GM06990 (cell line): ENCODE results near the gene CEP112.

Source experiments
- DNase-seq: peaks from one replicate; pipeline ENCODE4 v3.0.0-alpha.2; 2011; ENCODE audit not compliant: insufficient read length; ENCODE audit errors: extremely low read depth
- H3K27me3 ChIP-seq: replicated peaks from 2 replicates; pipeline ENCODE4 v1.6.0; 2011; ENCODE audit warnings: low read length; ENCODE audit not compliant: control insufficient read depth, insufficient read depth
- H3K36me3 ChIP-seq: 2 replicates; pipeline ENCODE4 v1.5.1; 2011; ENCODE audit warnings: low read length; ENCODE audit not compliant: control insufficient read depth, insufficient read depth
- H3K4me3 ChIP-seq: replicated peaks from 2 replicates; pipeline ENCODE4 v1.5.1; 2011; ENCODE audit warnings: low read depth, mild to moderate bottlenecking, control low read depth, low read length
- TF ChIP-seq, protein P1 (sequence below): IDR thresholded peaks from 2 replicates; pipeline ENCODE4 v1.5.1; 2011; ENCODE audit warnings: low read length, control low read depth, mild to moderate bottlenecking, inconsistent platforms; ENCODE audit not compliant: insufficient read depth, poor library complexity, severe bottlenecking

The CEP112 gene

DNA sequence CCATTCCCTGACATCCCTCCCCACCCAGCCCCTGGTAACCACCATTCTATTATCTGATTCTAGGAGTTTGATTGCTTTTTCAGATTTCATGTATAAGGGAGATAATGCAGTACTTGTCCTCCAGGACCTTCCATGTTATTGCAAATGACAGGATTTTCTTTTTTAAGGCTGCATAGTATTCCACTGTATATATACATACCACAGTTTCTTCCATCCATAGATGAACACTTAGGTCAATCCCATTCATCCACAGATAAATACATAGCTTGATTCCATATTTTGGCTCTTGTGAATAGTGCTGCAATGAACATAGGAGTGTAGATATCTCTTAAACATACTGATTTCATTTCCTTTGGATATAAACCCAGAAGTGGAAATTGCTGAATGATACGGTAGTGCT, 183.3 kb downstream of the CEP112 start:
- H3K4me3 ChIP-seq: no peak overlapping the region
- no peaks in the 10 kb centered on the region for H3K36me3 ChIP-seq
- no peaks in the 10 kb centered on the region; the same call in 1 of the 2 replicates for H3K27me3 ChIP-seq

DNA sequence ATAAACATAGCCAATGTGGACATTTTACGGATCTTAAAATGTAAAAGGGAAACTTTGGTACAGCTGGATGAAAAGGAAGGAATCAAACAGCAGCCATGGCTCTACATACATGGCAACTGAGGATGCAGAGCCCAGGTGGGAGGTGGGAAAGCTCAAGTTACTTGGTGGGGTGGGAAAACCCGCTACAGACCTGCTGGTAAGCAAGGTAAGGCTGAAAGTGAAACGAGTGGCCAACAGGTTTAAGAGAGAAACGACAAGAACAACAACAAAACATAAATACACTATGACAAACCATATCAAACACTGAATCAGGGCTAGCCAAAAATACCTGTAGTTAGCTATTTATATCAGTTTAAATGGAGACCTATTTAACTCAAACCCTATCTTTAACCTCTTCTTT, 185.3 kb downstream of the CEP112 start:
- H3K27me3 ChIP-seq: no peaks in the 10 kb centered on the region
- TF ChIP-seq, protein P1, sequence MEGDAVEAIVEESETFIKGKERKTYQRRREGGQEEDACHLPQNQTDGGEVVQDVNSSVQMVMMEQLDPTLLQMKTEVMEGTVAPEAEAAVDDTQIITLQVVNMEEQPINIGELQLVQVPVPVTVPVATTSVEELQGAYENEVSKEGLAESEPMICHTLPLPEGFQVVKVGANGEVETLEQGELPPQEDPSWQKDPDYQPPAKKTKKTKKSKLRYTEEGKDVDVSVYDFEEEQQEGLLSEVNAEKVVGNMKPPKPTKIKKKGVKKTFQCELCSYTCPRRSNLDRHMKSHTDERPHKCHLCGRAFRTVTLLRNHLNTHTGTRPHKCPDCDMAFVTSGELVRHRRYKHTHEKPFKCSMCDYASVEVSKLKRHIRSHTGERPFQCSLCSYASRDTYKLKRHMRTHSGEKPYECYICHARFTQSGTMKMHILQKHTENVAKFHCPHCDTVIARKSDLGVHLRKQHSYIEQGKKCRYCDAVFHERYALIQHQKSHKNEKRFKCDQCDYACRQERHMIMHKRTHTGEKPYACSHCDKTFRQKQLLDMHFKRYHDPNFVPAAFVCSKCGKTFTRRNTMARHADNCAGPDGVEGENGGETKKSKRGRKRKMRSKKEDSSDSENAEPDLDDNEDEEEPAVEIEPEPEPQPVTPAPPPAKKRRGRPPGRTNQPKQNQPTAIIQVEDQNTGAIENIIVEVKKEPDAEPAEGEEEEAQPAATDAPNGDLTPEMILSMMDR: no peak
- H3K36me3 ChIP-seq: no peaks in the 10 kb centered on the region
- H3K4me3 ChIP-seq: no peak overlapping the region
- no peak for DNase-seq

More for the DNA sequence above, 183.3 kb downstream of the CEP112 start:
- TF ChIP-seq, protein P1: no peak
- no peak for DNase-seq

DNA sequence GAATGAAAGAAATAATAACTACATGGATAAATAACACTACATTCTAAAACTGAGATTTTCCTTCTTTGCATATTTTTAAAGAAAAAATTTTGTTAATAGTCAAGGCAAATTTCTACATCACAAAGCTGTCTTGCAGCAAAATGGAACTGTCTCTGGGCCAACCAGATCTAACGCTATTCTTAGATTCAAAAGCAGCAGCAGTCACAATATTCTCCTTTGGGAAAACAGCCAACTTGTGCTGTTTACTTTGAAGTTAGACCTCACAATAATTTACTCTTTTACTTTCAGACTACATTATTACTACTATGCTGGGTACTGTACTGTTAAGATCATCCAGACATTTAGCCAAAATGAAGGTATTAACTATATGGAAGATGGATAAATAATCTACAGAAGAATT, 189.1 kb downstream of the CEP112 start:
- Histone ChIP-seq H3K36me3 (no peaks in the 10 kb centered on the region), H3K4me3 (no peak overlapping the region), H3K27me3 (no peaks in the 10 kb centered on the region)
- no peak for DNase-seq
- TF ChIP-seq, protein P1: no peak

DNA sequence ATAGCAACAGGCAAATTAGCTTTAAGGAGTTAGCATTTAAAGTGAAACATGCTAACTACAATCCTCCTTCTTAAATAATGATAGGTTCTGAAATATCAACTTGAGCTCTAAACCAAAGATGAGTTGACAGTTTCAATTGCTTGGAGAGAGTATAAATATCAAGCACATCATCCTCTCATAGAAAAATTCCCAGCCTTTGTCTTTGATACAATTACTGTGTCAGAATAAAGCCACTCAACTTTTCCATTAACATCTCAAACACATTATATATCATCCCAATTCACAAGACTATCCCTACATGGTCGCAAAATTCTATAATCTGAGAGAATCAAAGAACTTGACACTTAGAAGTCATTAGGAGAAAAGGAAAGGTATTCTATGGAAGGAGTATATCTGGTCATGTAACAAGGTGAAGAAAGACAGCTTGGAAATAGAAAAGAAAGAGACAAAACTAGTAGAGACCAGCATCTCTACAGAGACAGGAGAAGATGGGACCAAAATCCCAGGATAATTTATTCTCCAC, 189.8 kb downstream of the CEP112 start:
- H3K36me3 ChIP-seq: no peaks in the 10 kb centered on the region
- TF ChIP-seq, protein P1: no peak
- H3K4me3 ChIP-seq: no peak overlapping the region
- no peaks in the 10 kb centered on the region for H3K27me3 ChIP-seq
- DNase-seq: no peak

DNA sequence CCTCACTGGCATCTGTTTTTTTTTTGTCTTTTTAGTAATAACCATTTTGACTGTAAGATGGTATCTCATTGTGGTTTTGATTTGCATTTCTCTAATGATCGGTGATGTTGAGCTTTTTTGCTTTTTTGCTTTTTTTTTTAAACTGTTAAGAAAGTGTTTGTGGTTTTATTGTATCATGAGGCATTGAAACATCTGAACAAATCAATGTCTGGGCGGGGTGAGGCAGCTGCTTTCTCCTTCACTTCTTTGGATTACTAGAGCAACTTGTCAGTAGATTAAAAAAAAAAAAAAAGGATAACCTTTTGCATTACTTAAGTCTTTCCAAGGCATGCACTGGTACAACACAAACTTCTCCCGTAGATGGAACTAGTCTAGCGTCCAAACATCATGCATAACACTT, 191.7 kb downstream of the CEP112 start:
- no peaks in the 10 kb centered on the region for H3K36me3 ChIP-seq
- TF ChIP-seq, protein P1: no peak
- H3K27me3 ChIP-seq: no peaks in the 10 kb centered on the region
- no peak overlapping the region for H3K4me3 ChIP-seq
- no peak for DNase-seq

DNA sequence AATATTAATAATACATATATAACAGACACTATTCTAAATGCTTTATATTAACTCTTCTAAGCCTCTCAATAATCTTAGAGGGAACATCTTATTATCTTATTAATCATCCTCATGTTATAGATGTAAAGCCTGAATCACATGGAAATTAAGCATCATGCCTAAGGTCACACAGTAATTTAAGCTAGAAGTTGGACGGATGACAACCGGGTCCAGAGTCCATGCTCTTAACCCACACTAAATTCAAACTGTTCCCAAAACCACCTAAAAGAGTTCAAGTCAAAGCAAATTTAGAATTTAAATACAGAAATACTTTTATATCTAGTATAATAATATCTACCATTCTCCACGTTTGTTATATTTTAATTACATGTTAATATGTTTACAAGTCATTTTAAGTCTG, 193.3 kb downstream of the CEP112 start:
- Histone ChIP-seq H3K4me3 (no peak overlapping the region), H3K27me3 (no peaks in the 10 kb centered on the region), H3K36me3 (no peaks in the 10 kb centered on the region)
- TF ChIP-seq, protein P1: no peak
- DNase-seq: no peak
